ENCODE measurements around the gene WNT1.
A peak's percentile ranks its signal among the peaks of the same experiment; 100 is the strongest.

WNT1 gene

DNA sequence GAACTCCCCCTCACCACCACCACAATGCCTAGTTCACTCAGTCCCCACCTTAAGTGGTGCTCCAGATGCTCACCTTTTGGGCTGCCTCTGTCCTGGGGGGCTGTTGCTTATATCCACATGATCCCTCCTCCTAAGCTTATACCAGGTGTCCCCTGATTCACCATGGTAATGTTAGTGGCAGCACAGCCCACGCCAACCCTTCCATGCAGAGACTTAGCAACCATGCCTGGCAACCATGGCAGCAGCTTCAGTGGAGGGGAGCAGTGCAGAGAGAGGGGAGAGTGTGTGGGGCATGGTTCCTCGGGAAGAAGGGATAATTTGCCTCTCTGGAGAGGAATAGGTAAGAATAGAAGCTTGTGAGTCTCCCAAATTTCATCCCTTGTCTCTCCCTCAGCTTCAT, 22.2 kb downstream of the WNT1 start:
- DNase-seq (ENCODE audit: low read depth): no peak

DNA sequence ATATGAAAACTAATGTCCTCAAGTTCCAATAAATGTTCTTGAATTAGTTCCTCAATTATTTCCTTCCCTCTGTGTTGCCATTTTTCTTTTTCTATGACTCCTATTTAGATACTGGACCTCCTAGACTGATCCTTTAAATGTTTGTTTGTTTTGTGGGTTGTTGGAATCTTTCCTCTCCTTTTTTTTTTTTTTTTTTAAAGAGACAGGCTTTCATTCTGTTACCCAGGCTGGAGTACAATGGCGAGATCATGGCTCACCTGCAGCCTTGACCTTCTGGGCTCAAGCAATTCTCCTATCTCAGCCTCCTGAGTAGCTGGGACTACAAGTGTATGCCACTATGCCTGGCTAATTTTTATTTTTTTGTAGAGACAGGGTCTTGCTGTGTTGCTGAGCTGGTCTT, 30.8 kb downstream of the WNT1 start:
- DNase-seq (ENCODE audit: low read depth): no peak

- no peak for DNase-seq (ENCODE audit: low read depth)
Measured at GRCh38 chr12:49010092-49010668, 32.1 kb downstream of the WNT1 start.

DNA sequence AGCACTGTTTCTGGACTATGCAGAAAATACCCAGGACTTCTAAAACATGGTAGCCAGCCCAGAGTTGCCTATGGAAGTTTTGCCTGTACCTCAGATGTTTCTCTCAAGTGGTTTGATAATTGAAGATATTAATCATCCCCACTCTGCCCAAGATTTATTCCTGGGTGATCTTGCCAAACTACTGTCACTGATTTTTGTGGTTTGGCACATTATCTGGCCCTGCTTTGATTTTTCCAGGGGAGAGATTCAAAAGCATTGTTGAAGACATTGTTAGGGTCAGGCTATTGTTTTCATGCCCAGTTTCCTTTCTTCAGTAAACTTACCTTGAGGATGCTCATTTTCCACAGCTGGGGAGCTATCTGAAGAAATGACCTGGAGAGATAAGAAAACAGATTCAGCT, 34.6 kb downstream of the WNT1 start:
- DNase-seq (ENCODE audit: low read depth): no peak

DNA sequence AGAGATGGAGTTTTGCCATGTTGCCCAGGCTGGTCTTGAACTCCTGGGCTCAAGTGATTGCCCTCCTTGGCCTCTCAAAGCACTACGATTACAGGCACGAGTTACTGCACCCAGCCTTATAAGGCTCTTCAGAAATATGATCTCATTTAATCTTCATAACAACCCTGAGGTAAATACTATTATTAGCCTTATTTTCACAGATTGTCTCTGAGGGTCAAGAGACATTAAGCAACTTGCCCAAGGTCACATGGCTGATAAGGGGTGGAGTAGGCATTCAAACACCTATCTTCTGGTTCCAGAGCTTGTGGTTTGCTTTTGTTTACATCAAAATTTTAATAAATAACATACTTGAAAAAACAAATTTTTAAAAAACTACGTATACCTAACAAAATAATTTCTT, 35.3 kb downstream of the WNT1 start:
- no peak for DNase-seq (ENCODE audit: low read depth)

DNA sequence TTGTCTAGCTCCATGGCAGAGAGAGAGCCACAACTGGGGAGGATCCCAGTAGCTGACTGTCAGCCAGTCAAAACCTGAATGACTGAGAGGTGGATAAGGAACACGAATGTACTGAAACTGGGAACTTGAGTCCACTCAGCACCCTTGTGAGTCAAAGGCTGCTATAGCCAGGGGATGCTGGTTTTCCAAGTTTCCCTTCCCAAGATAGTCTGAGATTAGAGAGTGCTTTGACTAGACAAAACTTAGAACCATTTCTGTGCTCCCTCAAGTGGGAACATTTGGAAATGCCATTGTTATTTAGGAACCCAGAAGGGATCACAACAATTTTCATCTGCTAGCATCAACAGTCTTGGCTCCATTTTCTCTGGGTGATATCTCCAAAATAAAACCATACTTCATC, 36.4 kb downstream of the WNT1 start:
- no peak for DNase-seq (ENCODE audit: low read depth)

DNA sequence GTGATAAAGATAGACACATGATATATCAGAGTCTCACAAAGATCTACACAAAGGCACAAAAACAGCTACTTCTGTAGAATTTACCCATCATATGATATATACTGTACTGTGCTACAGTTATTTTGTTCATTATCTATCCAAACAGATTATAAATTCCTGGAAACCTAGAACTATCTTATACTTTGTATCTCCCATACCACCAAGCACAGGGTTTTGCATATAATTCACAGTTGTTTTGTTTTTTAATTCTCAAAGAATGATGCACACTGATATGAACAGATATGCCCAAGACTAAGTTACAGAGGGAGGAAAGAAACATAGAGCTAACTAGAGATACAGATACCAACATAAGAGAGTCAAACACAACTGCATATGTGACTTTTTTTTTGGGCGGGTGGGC, 37.1 kb downstream of the WNT1 start:
- DNase-seq (ENCODE audit: low read depth): no peak

DNA sequence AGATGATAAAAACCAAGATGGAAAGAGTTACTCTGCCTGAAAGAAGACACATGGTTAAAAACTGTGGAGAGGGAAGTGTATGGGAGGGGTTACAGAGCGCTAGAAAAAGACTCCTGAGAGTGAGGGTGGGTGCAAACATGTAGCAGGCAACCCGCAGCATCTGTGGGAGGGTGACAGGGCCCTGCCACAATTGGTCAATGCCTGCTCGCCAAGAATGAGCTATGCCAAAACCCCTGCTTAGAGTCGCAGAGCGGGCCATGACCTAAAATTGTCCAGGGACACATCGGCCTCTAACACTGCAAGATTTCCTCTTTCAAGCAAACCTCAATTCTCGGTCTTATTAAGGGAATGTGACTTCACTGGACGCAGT, 39.8 kb downstream of the WNT1 start:
- no peak for DNase-seq (ENCODE audit: low read depth)

GRCh38 chr12:49018261-49019119, 40.4 kb downstream of the WNT1 start, which contains the start of gene PRKAG1:
TSS of gene PRKAG1 (minus strand) at chr12:49018776. CDS start at chr12:49018740, 36 bp downstream.
- DNase-seq (ENCODE audit: low read depth): peak; percentile 96

DNA sequence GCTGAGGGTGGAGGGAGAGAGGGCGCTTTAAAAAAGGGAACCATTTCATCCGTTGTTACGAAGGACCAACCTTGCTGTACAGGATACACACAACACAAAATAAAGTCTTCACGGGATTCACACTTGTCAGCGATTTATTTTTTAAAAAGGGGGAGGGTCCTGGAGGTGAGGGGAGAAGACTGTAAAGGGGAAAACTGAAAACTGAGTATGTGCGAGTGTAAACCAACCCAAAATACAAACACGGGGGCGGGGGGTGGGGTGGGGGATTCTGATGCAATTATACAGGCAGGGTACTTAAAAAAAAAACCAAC, 41.0 kb downstream of the WNT1 start:
- DNase-seq (ENCODE audit: low read depth): no peak

DNA sequence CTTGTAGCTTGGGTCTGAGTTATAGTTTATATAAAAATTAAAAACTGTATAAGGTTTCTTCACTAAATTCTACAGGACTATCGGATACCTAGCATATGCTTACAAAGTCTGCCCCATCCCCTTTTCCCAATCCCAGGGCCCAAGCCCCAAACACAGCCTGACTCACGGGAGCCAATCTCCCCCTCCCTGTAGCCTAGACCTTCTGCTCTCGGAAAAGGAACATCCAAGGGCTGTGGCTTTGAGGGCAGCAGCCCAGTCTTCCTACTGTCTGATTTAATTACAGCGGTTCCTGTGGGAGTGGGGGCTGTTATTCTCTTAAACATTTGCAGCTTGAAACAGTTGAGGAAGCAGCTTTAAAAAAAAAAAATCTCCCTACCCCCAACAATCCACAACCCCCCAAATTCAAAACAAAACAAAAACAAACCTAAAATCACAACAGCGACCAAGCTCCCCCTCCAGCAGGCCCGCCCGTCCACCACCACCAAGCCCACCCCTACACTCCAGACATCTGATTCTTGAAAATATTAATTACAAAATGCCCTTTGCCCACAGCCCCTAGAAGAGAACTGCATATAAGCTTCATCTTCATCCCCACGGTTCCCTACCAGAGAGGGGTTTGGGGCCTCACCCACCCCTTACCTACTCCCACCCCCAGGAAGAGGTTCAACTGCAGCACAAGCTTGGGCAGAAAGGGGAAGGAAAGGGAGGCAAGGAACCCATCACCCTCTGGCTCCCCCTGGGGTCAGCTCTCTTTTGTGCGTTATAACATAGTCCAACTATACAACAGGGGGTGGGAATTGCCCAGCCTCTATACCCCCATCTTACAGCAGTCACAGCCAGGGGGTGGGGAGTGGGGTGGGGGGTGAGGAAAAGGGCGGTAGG, 41.6 kb downstream of the WNT1 start:
- DNase-seq (ENCODE audit: low read depth): no peak

DNA sequence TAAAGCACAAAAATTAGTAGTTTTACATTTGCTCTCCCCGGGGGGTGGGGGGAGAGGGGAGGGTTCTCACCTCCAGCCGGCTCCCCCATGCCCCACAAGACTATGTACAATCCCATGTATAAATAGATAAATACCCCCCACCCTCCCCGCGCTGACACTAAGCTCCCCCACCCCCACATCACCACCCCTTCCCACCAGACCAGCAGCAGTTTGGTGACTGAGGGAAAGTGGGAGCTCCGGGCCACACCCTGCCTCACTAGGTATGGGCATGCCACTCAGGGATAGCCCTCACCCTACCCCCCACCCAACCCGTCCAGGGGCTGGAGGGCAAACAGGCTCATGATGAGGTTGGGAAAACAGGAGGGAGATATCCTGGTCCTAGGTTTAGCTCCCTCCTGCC, 42.3 kb downstream of the WNT1 start:
- DNase-seq (ENCODE audit: low read depth): no peak

DNA sequence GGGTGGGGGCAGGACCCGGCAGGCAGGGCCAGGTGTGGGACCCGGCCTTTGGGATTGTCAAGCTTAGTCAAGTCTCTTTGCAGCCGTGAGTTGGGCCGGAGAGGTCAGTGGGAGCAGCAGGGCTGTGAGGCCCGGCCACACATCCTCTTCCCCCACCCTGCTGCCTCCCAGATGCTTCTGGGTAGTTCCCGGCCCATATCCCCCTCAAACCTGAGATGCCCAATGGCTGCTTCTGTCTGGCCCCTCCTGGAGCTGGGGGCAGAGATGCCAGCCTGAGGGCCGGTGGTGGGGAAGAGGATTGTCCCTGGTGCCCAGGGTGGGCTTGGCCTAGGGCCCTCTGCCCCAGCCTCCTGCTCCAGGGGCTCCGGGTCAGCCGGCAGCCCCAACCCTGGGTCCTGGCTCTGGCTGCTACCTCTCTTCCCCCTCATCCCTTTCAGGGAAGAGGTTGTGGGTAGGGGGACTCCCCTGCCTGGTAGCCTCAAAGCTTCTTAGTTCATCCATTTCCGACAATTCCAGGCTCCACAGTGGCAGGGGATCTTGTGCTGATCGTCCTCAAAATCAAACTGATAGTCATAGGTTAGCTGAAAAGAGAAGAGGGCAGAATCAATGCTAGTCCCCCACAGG, 43.3 kb downstream of the WNT1 start:
- no peak for DNase-seq (ENCODE audit: low read depth)

- DNase-seq (ENCODE audit: low read depth): no peak
Measured at GRCh38 chr12:49022558-49023178, 44.5 kb downstream of the WNT1 start.

DNA sequence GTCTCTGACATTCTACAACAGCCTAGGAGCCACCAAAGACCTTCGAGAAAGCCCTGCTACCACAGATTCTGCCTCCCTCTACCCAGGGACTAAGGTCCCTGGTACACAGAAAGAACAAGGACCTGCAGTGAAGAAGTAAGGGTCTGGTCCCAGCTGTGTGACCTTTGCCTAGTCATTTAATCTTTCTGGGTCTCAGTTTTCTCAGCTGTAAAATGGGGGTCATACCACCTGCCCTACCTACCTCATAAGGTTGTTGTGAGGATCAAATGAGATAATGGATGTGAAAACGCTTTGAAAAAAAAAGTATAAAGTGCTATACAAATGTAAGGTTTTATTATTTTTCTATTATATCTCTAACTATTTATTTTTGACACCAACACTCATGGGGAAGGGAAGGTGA, 45.7 kb downstream of the WNT1 start:
- no peak for DNase-seq (ENCODE audit: low read depth)

DNA sequence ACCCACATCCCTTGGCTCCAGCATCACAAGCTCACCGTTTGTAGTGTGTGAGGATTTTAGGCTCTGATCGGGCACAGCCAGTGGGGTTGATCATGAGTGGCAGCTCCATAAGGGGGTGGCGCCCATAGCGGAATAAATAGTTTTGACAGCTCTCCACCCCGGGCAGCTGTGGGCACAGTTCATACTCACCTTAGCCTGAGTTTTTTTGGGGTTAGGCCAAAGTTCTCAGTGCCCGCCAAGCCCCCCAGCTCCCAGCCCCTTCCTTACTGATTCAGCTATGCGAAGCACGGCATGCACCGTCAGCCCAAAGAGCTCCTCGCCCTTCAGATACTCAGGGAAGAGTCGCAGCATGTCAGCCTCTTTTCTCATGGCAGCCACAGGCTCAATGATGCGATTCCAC, 46.4 kb downstream of the WNT1 start:
- no peak for DNase-seq (ENCODE audit: low read depth)

DNA sequence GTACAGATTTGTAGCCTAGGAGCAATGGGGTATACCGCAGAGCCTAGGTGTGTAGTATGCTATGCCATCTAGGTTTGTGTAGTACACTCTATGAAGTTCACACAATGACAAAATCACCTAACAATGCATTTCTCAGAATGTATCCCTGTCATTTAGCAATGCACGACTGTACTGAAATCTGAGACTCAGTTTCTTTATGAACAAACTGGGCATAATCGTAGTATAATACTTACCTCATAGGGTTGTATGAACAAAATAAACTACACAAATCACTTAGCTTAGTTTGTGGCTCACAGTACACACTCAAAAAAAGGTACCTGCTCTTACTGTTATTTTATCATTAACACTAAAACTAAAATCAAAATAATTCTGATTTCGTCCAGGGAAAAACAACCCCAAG, 47.3 kb downstream of the WNT1 start:
- DNase-seq (ENCODE audit: low read depth): no peak

GRCh38 chr12:49026101-49026500, 48.0 kb downstream of the WNT1 start:
- no peak for DNase-seq (ENCODE audit: low read depth)

- no peak for DNase-seq (ENCODE audit: low read depth)
Measured at GRCh38 chr12:49026678-49027480, 48.8 kb downstream of the WNT1 start.

DNA sequence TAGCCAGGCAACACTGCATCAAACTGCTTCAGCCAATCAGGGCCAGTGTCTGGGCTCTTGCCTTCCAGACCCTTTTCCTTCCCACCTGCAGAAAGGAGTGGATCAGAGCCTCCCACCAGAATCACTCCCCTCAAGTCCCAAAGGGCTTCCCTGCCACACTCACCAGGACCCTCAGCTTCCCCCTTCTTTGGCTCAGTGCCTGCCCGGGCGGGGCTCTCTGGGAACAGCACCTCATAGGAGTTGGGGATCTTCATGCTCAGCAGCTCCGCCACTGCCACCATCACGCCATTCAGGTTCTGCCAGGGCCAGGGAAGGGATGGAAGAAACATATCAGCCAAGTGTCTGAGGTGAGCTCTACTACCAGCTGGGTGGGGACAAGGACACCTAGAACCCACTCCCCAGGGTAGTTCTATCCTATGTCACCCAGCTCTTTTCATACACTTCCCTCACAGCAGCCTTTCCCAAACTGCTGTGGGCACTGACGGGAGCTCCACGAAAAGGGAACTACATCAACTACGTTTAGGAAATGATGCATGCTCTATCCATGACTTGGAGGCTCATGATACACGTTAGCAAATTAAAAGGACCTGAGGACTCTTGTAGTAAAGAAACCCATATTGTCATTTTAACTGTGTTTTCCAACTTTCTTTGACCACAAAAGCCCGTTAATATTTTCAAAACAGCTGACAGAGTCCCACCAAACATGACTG, 49.9 kb downstream of the WNT1 start:
- DNase-seq (ENCODE audit: low read depth): no peak

All from T follicular helper cell (primary cell).